CD14-positive monocyte (primary cell): Measurements from ENCODE around the gene SLC9C1. TPM values are rescaled to one million over a fixed set of nuclear protein-coding genes. Genes with fewer than 3 reads are reported as not detected.

ENCODE experiments used
- DNase-seq, 3 donors: peaks; one replicate each; pipeline ENCODE4 v3.0.0-alpha.2; 2011 to 2022
- H2AFZ ChIP-seq: 2 replicates; pipeline ENCODE4 v1.6.0; 2012; ENCODE audit warnings: mild to moderate bottlenecking, low read depth, low read length, inconsistent platforms; ENCODE audit not compliant: insufficient read depth, poor library complexity, severe bottlenecking
- H3K27ac ChIP-seq, 2 donors: 1 replicate in 1 of 2; 2 replicates in 1 of 2; pipeline ENCODE4 v1.5.1; 2012 to 2013; ENCODE audit warnings: low read length in 2 of 2, control low read depth in 1 of 2, inconsistent platforms in 1 of 2, low read depth in 1 of 2, mild to moderate bottlenecking in 1 of 2
- H3K27me3 ChIP-seq, 2 donors: one replicate each; pipeline versions ENCODE4 v1.6.0 to v1.6.1; 2011 to 2013; ENCODE audit warnings: low read length in 2 of 2; ENCODE audit not compliant: control insufficient read depth in 2 of 2, insufficient read depth in 2 of 2
- H3K36me3 ChIP-seq, 2 donors: replicated peaks in 1 of 2; 1 replicate in 1 of 2; 2 replicates in 1 of 2; pipeline versions ENCODE4 v1.5.1 to v1.6.1; 2012 to 2013; ENCODE audit warnings: low read length in 2 of 2, control low read depth in 1 of 2, inconsistent platforms in 1 of 2, mild to moderate bottlenecking in 1 of 2; ENCODE audit not compliant: insufficient read depth in 2 of 2, control insufficient read depth in 1 of 2
- H3K4me1 ChIP-seq, 2 donors: 1 replicate in 1 of 2; 2 replicates in 1 of 2; pipeline versions ENCODE4 v1.5.1 to v1.6.1; 2012 to 2013; ENCODE audit warnings: low read length in 2 of 2, control low read depth in 1 of 2, inconsistent platforms in 1 of 2, mild to moderate bottlenecking in 1 of 2, moderate library complexity in 1 of 2; ENCODE audit not compliant: insufficient read depth in 2 of 2, control insufficient read depth in 1 of 2
- H3K4me2 ChIP-seq: replicated peaks from 2 replicates; pipeline ENCODE3; 2012; ENCODE audit warnings: low read length, moderate library complexity, mild to moderate bottlenecking; ENCODE audit not compliant: poor library complexity, severe bottlenecking; ENCODE audit errors: extremely low read depth
- H3K4me3 ChIP-seq, 3 experiments: fragments of 200-600 bp in 1 of 3; sonication (generic) in 1 of 3; replicated peaks in 1 of 3; 1 replicate in 2 of 3; 2 replicates in 1 of 3; pipeline ENCODE4 v1.5.1; 2011 to 2013; ENCODE audit warnings: low read length in 3 of 3, mild to moderate bottlenecking in 3 of 3, control low read depth in 2 of 3, low read depth in 2 of 3, inconsistent platforms in 1 of 3, moderate library complexity in 1 of 3
- H3K79me2 ChIP-seq: 2 replicates; pipeline ENCODE4 v1.6.0; 2012; ENCODE audit warnings: mild to moderate bottlenecking, control low read depth, inconsistent platforms, low read length, moderate library complexity; ENCODE audit not compliant: insufficient read depth
- H3K9ac ChIP-seq: 2 replicates; pipeline ENCODE4 v1.6.0; 2017; ENCODE audit warnings: low read length, mild to moderate bottlenecking; ENCODE audit not compliant: insufficient read depth, poor library complexity, severe bottlenecking
- H3K9me3 ChIP-seq, 2 donors: replicated peaks in 1 of 2; 1 replicate in 1 of 2; 2 replicates in 1 of 2; pipeline versions ENCODE4 v1.5.1 to v1.6.1; 2012 to 2013; ENCODE audit warnings: low read length in 2 of 2, control low read depth in 1 of 2; ENCODE audit not compliant: control insufficient read depth in 1 of 2, insufficient read depth in 1 of 2
- H4K20me1 ChIP-seq: 2 replicates; pipeline ENCODE4 v1.6.0; 2012; ENCODE audit warnings: mild to moderate bottlenecking, low read length, control low read depth, moderate library complexity; ENCODE audit not compliant: insufficient read depth
- H3K27ac Mint-ChIP-seq, 7 donors: one replicate each; pipeline ENCODE4 v1.8.0; 2020; ENCODE audit warnings: mild to moderate bottlenecking in 7 of 7, mixed read lengths in 7 of 7, moderate library complexity in 6 of 7, inconsistent platforms in 2 of 7
- H3K27me3 Mint-ChIP-seq, 3 donors: one replicate each; pipeline ENCODE4 v1.8.0; 2021 to 2022; ENCODE audit warnings: low read depth in 3 of 3, mild to moderate bottlenecking in 3 of 3, mixed read lengths in 3 of 3, moderate library complexity in 3 of 3, inconsistent platforms in 1 of 3
- H3K36me3 Mint-ChIP-seq, 2 donors: one replicate each; pipeline ENCODE4 v1.8.0; 2020; ENCODE audit warnings: mixed read lengths in 2 of 2, inconsistent platforms in 1 of 2, mild to moderate bottlenecking in 1 of 2
- H3K4me1 Mint-ChIP-seq: one replicate; pipeline ENCODE4 v1.8.0; 2020; ENCODE audit warnings: mild to moderate bottlenecking, mixed read lengths
- H3K4me3 Mint-ChIP-seq, 2 donors: one replicate each; pipeline ENCODE4 v1.8.0; 2020; ENCODE audit warnings: mild to moderate bottlenecking in 2 of 2, mixed read lengths in 2 of 2, moderate library complexity in 1 of 2
- H3K9me3 Mint-ChIP-seq, 7 donors: one replicate each; pipeline ENCODE4 v1.8.0; 2020 to 2022; ENCODE audit warnings: mixed read lengths in 7 of 7, mild to moderate bottlenecking in 6 of 7, moderate library complexity in 6 of 7, inconsistent platforms in 2 of 7
- CTCF ChIP-seq: fragments of 200-600 bp; IDR thresholded peaks from one replicate; pipeline ENCODE4 v1.8.0; 2022; ENCODE audit warnings: antibody characterized with exemption, mild to moderate bottlenecking
- WGBS: methylation state at CpG from one replicate; pipeline ENCODE4 v1.1.5; 2013; ENCODE audit warnings: missing lambda C conversion rate; ENCODE audit not compliant: insufficient coverage; 5-methylcytosine and 5-hydroxymethylcytosine counted together
- intact Hi-C, 2 donors: fragments of 100-400 bp; cut with micrococcal nuclease; formaldehyde crosslinking; loops; one replicate each; pipeline versions ENCODE4 v1.15.0 to v1.15.1; 2023
- polyA plus RNA-seq, 3 donors: library from polyadenylated mRNA; depleted of rRNA in 1 of 3; unstranded in 2 of 3; stranded (reverse) in 1 of 3; fragments of 300-500 nt in 2 of 3; fragments of >200 nt in 1 of 3; fragmentation: Illumina TruSeq in 2 of 3; gene quantifications; 1 replicate in 2 of 3; 2 replicates in 1 of 3; pipeline ENCODE4 v1.2.3, GENCODE V29; 2012 to 2021

Gene SLC9C1
- polyA plus RNA-seq, 3 donors = not detected

GRCh38 chr3:112247900-112248299, 46.1 kb downstream of the SLC9C1 start:
- Mint-ChIP-seq H3K9me3 (peaks cover 3 to 25% (median 18%) of the 10 kb centered on the region in 7 donors), H3K27me3 (no peaks in the 10 kb centered on the region), H3K4me1 (peaks cover 19% of the 10 kb centered on the region), H3K4me3 (no peak overlapping the region), H3K27ac (no peak overlapping the region), H3K36me3 (no peaks in the 10 kb centered on the region)
- Histone ChIP-seq H3K4me3 (peak overlapping the region in 1 of 3 experiments; percentile 8), H3K36me3 (no peaks in the 10 kb centered on the region), H3K4me2 (no peak overlapping the region), H3K4me1 (peaks cover 8 to 13% of the 10 kb centered on the region in 2 donors), H3K27me3 (no peaks in the 10 kb centered on the region), H4K20me1 (no peaks in the 10 kb centered on the region), H3K9me3 (peaks cover 19% of the 10 kb centered on the region in 2 donors), H2AFZ (no peak overlapping the region), H3K27ac (no peak overlapping the region), H3K9ac (no peak overlapping the region), H3K79me2 (no peaks in the 10 kb centered on the region)
- intact Hi-C loops = no loop called here
- whole genome bisulfite sequencing = no CpG with 5 or more reads among the region's 4 CpGs
- no peak for DNase-seq
- TF ChIP-seq CTCF = no peak

- Histone ChIP-seq H3K4me2 (no peak overlapping the region), H3K27me3 (no peaks in the 10 kb centered on the region), H2AFZ (no peak overlapping the region), H3K36me3 (no peaks in the 10 kb centered on the region), H3K4me3 (no peak overlapping the region), H4K20me1 (no peaks in the 10 kb centered on the region), H3K4me1 (peaks cover 8 to 13% of the 10 kb centered on the region in 2 donors), H3K27ac (peak overlapping the region in 1 of 2 donors; percentile 1), H3K9me3 (peaks cover 14 to 16% of the 10 kb centered on the region in 2 donors), H3K79me2 (no peaks in the 10 kb centered on the region), H3K9ac (no peak overlapping the region)
- WGBS = no CpG with 5 or more reads among the region's 2 CpGs
- H3K4me3 Mint-ChIP-seq = no peak overlapping the region
- H3K36me3 Mint-ChIP-seq = no peaks in the 10 kb centered on the region
- H3K27me3 Mint-ChIP-seq = no peaks in the 10 kb centered on the region
- H3K27ac Mint-ChIP-seq = no peak overlapping the region
- intact Hi-C loops = no loop called here
- peaks cover 3 to 20% (median 18%) of the 10 kb centered on the region in 7 donors for H3K9me3 Mint-ChIP-seq
- H3K4me1 Mint-ChIP-seq = peaks cover 19% of the 10 kb centered on the region
- no peak for DNase-seq
- no peak for TF ChIP-seq CTCF
These were observed 46.7 kb downstream of the SLC9C1 start for GRCh38 chr3:112247350-112247749.
